ENCODE results near the gene UBXN6. TPM values are rescaled to one million over a fixed set of nuclear protein-coding genes. Genes with fewer than 3 reads are reported as not detected.

The UBXN6 gene
- total and polyA plus RNA-seq, 2 experiments from 2014 or later, result 19.1 to 21.6 TPM

DNA sequence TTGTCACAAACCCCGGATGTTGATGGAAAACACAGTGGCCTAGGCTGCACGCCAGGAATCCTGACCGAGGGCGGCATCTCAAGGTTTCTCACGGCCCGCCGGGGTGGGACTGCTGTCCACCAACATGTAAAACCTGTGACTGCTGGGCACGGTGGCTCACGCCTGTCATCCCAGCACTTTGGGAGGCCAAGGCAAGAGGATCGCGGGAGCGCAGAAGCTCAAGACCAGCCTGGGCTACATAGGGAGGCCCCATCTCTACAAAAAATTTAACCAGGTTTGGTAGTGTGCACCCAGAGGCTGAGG is 49.5 kb upstream of the UBXN6 start:
- TF ChIP-seq JUNB (IDR thresholded peaks at IDR 0.05; ENCODE audit: unreplicated experiment) (no peak), EZH2 (IDR thresholded peaks at IDR 0.05; ENCODE audit: low read depth, unreplicated experiment) (no peak), CREB1 (CRISPR knock-in tag; IDR thresholded peaks at IDR 0.05; ENCODE audit: low read depth) (no peak)
- TF ChIP-seq, protein P1, sequence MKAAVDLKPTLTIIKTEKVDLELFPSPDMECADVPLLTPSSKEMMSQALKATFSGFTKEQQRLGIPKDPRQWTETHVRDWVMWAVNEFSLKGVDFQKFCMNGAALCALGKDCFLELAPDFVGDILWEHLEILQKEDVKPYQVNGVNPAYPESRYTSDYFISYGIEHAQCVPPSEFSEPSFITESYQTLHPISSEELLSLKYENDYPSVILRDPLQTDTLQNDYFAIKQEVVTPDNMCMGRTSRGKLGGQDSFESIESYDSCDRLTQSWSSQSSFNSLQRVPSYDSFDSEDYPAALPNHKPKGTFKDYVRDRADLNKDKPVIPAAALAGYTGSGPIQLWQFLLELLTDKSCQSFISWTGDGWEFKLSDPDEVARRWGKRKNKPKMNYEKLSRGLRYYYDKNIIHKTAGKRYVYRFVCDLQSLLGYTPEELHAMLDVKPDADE (IDR thresholded peaks at IDR 0.05), result no peak
- Histone ChIP-seq H3K27me3 (ENCODE audit: insufficient read depth) (peaks cover 21% of the 10 kb centered on the region; the same call in 1 of the 2 replicates), H3K79me2 (replicated peaks; ENCODE audit: insufficient read depth) (no peaks in the 10 kb centered on the region), H3K27ac (ENCODE audit: low read depth) (no peak overlapping the region), H3K9me2 (ENCODE audit: insufficient read depth) (no peaks in the 10 kb centered on the region), H3K36me3 (ENCODE audit: insufficient read depth) (no peaks in the 10 kb centered on the region), H3F3A (replicated peaks; ENCODE audit: low read depth) (no peaks in the 10 kb centered on the region), H4K20me1 (replicated peaks; ENCODE audit: insufficient read depth) (no peaks in the 10 kb centered on the region; the same call in none of the 2 replicates), H3K4me1 (ENCODE audit: insufficient read depth) (no peaks in the 10 kb centered on the region), H3K4me2 (no peak overlapping the region), H2AFZ (no peak overlapping the region), H3K4me3 (no peak overlapping the region)
- H3K27me3 Mint-ChIP-seq (ENCODE audit: insufficient read depth, low read depth, poor library complexity), result peaks cover 27% of the 10 kb centered on the region
- H3K4me1 Mint-ChIP-seq, result no peaks in the 10 kb centered on the region
- no peak for ATAC-seq
- no peak for DNase-seq (ENCODE audit: low spot score)
- H3K4me3 Mint-ChIP-seq, result no peak overlapping the region
- no peaks in the 10 kb centered on the region; the same call in 2 of the 3 replicates for H3K9me3 Mint-ChIP-seq
- no peak overlapping the region for H3K27ac Mint-ChIP-seq
- H3K36me3 Mint-ChIP-seq (ENCODE audit: low read depth), result peaks cover 7% of the 10 kb centered on the region

DNA sequence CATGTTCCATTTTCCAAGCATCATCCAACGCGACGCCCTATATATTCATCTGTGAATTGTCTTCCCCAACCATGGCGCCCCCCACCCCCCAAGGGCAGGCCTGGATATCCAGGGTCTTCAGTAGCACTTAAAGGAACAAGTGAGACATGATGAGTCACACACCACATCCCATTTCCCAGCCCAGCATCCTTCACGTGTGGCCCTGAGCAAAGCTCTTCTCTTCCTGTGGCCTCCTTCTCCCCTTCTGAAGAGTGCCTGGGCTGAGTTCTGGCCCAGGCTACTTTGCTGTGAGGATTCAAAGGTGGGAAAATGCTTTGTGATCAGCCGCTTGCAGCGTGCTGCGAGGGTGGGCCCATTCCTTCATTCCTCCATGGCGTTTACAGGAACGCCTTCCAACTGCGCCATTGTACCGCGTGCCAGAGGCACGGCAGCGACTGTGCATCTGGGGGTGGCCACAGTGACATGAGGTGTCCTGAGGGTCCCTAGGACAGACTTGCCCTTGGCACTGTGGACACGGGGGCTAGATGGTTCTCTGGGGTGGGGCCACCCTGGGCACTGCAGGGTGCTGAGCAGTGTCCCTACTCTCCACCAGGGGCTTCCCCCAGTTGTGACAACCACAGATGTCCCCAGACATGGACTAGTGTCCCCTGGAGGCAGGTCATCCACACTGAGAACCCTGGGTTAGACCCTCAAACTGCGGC is 49.0 kb upstream of the UBXN6 start:
- Histone ChIP-seq H3K36me3 (ENCODE audit: insufficient read depth) (no peaks in the 10 kb centered on the region), H3K4me1 (ENCODE audit: insufficient read depth) (no peaks in the 10 kb centered on the region), H3K4me2 (no peak overlapping the region), H4K20me1 (replicated peaks; ENCODE audit: insufficient read depth) (no peaks in the 10 kb centered on the region; the same call in none of the 2 replicates), H3K4me3 (no peak overlapping the region), H3K79me2 (replicated peaks; ENCODE audit: insufficient read depth) (no peaks in the 10 kb centered on the region), H3F3A (replicated peaks; ENCODE audit: low read depth) (no peaks in the 10 kb centered on the region), H3K9me2 (ENCODE audit: insufficient read depth) (no peaks in the 10 kb centered on the region), H2AFZ (no peak overlapping the region), H3K27ac (ENCODE audit: low read depth) (no peak overlapping the region), H3K27me3 (ENCODE audit: insufficient read depth) (peaks cover 18% of the 10 kb centered on the region; the same call in 1 of the 2 replicates)
- DNase-seq (ENCODE audit: low spot score) (no peak), ATAC-seq (no peak)
- Mint-ChIP-seq H3K27ac (no peak overlapping the region), H3K9me3 (no peaks in the 10 kb centered on the region; the same call in 2 of the 3 replicates), H3K27me3 (ENCODE audit: insufficient read depth, low read depth, poor library complexity) (peaks cover 22% of the 10 kb centered on the region), H3K4me1 (no peaks in the 10 kb centered on the region), H3K4me3 (no peak overlapping the region; the same call in 2 of the 3 replicates), H3K36me3 (ENCODE audit: low read depth) (peaks cover 9% of the 10 kb centered on the region)
- TF ChIP-seq CREB1 (CRISPR knock-in tag; IDR thresholded peaks at IDR 0.05; ENCODE audit: low read depth), result no peak
- TF ChIP-seq STAT1 (IDR thresholded peaks at IDR 0.05; ENCODE audit: unreplicated experiment), result no peak

- DNase-seq (ENCODE audit: low spot score), result no peak
- no peaks in the 10 kb centered on the region for H3K9me2 ChIP-seq (ENCODE audit: insufficient read depth)
- peaks cover 12% of the 10 kb centered on the region; the same call in 1 of the 2 replicates for H3K27me3 ChIP-seq (ENCODE audit: insufficient read depth)
- H3K4me3 ChIP-seq, result no peak overlapping the region
- no peak overlapping the region for H2AFZ ChIP-seq
- no peak overlapping the region for H3K4me2 ChIP-seq
- no peak overlapping the region; the same call in 2 of the 3 replicates for H3K4me3 Mint-ChIP-seq
- no peaks in the 10 kb centered on the region; the same call in none of the 2 replicates for H4K20me1 ChIP-seq (replicated peaks; ENCODE audit: insufficient read depth)
- no peaks in the 10 kb centered on the region for H3K4me1 Mint-ChIP-seq
- H3K36me3 Mint-ChIP-seq (ENCODE audit: low read depth), result peaks cover 9% of the 10 kb centered on the region
- peaks cover 19% of the 10 kb centered on the region for H3K27me3 Mint-ChIP-seq (ENCODE audit: insufficient read depth, low read depth, poor library complexity)
- no peaks in the 10 kb centered on the region; the same call in 2 of the 3 replicates for H3K9me3 Mint-ChIP-seq
- no peak overlapping the region for H3K27ac ChIP-seq (ENCODE audit: low read depth)
- no peaks in the 10 kb centered on the region for H3K4me1 ChIP-seq (ENCODE audit: insufficient read depth)
- no peak overlapping the region for H3K27ac Mint-ChIP-seq
- ATAC-seq, result no peak
- no peaks in the 10 kb centered on the region for H3K79me2 ChIP-seq (replicated peaks; ENCODE audit: insufficient read depth)
- H3K36me3 ChIP-seq (ENCODE audit: insufficient read depth), result 0 out of 2 replicates have a peak, but pooled peaks cover under 1% of the 10 kb centered on the region
- H3F3A ChIP-seq (replicated peaks; ENCODE audit: low read depth), result no peaks in the 10 kb centered on the region
- TF ChIP-seq, protein P2, sequence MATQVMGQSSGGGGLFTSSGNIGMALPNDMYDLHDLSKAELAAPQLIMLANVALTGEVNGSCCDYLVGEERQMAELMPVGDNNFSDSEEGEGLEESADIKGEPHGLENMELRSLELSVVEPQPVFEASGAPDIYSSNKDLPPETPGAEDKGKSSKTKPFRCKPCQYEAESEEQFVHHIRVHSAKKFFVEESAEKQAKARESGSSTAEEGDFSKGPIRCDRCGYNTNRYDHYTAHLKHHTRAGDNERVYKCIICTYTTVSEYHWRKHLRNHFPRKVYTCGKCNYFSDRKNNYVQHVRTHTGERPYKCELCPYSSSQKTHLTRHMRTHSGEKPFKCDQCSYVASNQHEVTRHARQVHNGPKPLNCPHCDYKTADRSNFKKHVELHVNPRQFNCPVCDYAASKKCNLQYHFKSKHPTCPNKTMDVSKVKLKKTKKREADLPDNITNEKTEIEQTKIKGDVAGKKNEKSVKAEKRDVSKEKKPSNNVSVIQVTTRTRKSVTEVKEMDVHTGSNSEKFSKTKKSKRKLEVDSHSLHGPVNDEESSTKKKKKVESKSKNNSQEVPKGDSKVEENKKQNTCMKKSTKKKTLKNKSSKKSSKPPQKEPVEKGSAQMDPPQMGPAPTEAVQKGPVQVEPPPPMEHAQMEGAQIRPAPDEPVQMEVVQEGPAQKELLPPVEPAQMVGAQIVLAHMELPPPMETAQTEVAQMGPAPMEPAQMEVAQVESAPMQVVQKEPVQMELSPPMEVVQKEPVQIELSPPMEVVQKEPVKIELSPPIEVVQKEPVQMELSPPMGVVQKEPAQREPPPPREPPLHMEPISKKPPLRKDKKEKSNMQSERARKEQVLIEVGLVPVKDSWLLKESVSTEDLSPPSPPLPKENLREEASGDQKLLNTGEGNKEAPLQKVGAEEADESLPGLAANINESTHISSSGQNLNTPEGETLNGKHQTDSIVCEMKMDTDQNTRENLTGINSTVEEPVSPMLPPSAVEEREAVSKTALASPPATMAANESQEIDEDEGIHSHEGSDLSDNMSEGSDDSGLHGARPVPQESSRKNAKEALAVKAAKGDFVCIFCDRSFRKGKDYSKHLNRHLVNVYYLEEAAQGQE (IDR thresholded peaks at IDR 0.05; ENCODE audit: unreplicated experiment), result no peak
- TF ChIP-seq EZH2 (IDR thresholded peaks at IDR 0.05; ENCODE audit: low read depth, unreplicated experiment) (no peak), ZNF331 (CRISPR knock-in tag; IDR thresholded peaks at IDR 0.05; ENCODE audit: low read depth) (no peak)
- TF ChIP-seq, protein P3, sequence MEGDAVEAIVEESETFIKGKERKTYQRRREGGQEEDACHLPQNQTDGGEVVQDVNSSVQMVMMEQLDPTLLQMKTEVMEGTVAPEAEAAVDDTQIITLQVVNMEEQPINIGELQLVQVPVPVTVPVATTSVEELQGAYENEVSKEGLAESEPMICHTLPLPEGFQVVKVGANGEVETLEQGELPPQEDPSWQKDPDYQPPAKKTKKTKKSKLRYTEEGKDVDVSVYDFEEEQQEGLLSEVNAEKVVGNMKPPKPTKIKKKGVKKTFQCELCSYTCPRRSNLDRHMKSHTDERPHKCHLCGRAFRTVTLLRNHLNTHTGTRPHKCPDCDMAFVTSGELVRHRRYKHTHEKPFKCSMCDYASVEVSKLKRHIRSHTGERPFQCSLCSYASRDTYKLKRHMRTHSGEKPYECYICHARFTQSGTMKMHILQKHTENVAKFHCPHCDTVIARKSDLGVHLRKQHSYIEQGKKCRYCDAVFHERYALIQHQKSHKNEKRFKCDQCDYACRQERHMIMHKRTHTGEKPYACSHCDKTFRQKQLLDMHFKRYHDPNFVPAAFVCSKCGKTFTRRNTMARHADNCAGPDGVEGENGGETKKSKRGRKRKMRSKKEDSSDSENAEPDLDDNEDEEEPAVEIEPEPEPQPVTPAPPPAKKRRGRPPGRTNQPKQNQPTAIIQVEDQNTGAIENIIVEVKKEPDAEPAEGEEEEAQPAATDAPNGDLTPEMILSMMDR (conservative IDR thresholded peaks at IDR 0.05; ENCODE audit: low read depth in 2 of 2), result no peak
Measured at GRCh38 chr19:4505570-4506448, 48.2 kb upstream of the UBXN6 start.
